Bone marrow (tissue), 2 donors: ENCODE data around the gene LIMD2.
A peak's percentile ranks its signal among the peaks of the same experiment; 100 is the strongest.

Experiments
- DNase-seq, 2 donors: peaks; one replicate each; lab custom pipeline; 2025; lab: John Stamatoyannopoulos, UW

The LIMD2 gene

DNA sequence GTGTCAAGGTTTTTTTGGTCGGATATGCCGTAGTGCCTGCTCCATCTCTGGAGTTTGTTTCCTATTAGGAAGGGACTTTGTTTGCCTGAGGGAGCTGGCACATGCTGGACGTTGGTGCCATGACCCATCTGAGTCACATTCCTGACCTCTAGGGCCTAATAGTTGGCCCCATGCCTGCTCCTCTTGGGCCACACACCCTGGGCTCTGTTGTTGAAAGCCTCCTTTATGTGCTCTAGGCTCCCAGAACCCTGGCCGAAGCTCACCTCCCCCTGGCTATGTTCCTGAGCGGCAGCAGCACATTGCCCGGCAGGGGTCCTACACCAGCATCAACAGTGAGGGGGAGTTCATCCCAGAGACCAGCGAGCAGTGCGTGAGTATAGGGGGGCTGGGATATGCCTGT is 18.4 kb downstream of the LIMD2 start:
- no peak for DNase-seq

DNA sequence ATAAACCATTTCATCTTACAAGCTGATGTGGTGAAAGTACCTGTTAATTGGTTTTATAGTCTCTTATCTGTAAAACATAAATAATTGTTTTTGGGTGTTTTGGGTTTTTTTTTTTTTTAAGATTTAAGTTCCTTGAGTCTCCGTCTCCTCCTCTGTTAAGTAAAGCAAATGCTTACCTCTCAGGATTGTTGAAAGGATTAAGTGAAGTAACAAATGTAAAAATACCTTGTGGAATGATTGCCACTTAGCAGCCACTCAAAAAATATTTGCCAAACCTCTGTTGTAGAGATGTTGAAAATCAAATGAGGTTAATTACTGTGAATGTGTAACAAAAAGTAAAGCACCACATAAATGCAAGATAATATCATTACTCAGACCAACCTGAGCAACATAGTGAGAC is 19.2 kb downstream of the LIMD2 start:
- no peak for DNase-seq

DNA sequence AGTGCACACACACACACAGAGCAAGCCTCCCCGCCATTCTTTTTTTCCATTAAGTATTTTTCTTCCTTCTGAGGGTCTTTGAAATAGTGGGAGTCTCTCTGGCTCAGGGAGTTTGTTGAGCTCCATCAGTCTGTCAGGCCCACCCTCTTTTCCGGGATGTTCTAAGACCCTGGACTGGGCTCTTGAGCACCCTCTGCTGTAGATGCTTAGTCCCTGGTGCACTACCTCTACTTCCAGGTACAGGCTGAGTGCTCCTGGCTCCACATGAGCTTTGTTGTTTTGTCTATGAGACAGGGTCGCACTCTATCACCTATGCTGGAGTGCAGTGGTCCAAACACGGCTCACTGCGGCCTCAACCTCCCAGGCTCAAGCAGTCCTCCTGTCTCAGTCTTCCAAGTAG is 20.7 kb downstream of the LIMD2 start:
- no peak for DNase-seq

- DNase-seq, result no peak
Measured at GRCh38 chr17:63676584-63676983, 23.3 kb downstream of the LIMD2 start.

DNA sequence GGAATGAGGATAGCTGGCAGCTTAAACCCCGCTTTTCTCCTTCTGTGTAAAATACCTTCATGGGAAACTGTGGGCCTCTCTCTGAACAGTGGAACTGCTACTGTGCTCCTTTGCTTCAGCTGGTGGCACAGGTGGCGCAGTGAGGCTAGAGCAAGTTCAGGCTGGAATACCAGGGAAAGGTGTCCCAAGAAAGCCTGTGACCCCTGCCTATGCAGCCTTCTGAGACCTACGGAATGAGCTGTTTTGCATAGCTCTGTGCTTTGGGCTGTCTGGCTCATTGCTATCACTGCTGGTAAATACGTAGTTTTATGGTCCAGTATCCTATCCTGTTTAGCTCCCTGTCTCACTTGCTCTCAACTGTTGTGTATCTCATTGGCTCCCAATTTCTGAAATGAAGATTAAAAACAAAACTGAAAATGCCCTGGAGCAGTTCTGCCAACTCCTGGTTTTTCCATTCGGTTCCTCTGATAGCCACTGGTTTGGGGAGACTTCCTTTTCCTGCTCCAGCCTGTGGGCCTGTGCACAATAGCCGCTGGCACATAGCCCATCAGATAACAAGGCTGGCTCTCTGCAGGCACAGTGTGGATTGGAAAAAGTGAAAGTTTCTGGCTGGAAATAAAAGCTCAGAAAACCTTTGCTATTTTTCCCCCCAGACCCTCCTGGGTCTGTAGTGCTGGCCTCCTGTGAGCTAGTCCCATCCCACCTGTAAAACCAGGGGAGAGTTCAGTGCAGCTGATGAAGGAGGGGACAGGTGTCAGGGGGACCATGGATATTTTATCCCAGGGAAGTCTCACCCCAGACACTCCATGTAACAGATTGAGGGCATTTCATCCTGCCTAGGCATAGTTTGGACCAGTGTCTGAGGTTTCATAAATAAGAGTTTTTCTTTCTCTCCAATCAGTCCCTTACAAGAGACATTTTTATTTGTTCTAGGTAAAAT is 24.0 kb downstream of the LIMD2 start:
- DNase-seq, result no peak

- no peak for DNase-seq
Measured at GRCh38 chr17:63675231-63675606, 24.7 kb downstream of the LIMD2 start.

- no peak for DNase-seq
Measured at GRCh38 chr17:63672856-63673255, 27.1 kb downstream of the LIMD2 start.

- peak; percentile 5 to 70 for DNase-seq
Measured at GRCh38 chr17:63665527-63666214, 34.3 kb downstream of the LIMD2 start.

DNA sequence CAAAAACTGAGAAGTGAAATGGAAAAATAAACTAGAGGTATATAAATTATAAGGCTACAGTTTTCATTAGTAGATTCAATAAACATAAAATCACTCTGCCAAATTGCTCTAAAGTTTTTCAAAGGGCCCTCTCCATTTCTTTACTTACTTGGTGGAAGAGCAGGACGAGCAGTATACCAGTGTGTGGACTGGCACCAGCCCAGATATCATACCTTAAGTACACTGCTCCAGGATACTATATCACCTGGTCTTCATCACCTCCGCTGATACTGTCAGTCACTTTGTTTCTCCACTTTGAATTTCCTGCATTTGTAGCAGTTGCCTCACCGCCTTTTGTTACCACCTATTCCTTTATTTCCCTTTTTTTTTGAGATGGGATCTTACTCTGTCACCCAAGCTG is 40.1 kb downstream of the LIMD2 start:
- no peak for DNase-seq

GRCh38 chr17:63658366-63658765 is 41.6 kb downstream of the LIMD2 start:
- DNase-seq, result no peak

- no peak for DNase-seq
Measured at GRCh38 chr17:63657786-63658185, 42.1 kb downstream of the LIMD2 start.

DNA sequence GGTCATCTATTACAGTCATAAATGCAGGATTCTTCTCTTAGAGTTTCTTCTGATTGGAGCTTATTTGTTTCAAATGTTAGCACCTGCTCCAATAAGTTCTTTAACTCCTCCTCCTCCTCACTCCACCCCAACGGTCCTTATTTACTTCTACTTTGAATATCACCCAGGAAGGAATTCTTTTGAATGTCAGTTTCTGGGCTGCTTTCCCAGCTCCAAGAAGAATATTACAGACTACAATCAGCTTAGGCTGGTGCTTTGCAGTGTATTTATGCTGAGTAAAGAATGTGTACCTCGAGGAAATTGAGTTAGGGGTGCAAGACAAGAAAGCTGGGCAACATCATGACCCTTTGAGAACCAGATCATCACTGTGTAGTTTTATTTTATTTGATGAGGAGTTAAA is 46.9 kb downstream of the LIMD2 start:
- no peak for DNase-seq

DNA sequence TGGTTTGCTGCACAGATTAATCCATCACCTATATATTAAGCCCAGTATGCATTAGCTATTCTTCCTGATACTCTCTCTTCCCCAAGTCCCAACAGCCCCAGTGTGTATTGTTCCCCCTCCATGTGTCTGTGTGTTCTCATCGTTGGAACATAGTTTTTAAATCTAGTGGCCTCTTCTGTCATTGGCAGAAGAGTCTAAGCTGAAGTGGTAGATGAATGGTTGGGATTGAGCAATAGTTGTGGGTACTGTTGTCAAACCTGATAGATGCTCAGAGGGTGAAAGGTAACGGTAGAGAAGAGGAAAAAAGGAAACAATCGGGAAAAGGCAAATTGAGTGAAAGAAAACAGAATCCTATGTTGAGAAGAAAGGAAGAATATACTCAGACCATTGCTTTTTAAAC is 47.8 kb downstream of the LIMD2 start:
- no peak for DNase-seq

GRCh38 chr17:63649813-63650212 is 50.1 kb downstream of the LIMD2 start:
- peak in 1 of 2 donors; percentile 18 for DNase-seq

- DNase-seq, result no peak
Measured at GRCh38 chr17:63647936-63648335, 52.0 kb downstream of the LIMD2 start.

GRCh38 chr17:63647065-63647725 is 52.7 kb downstream of the LIMD2 start:
- no peak for DNase-seq

DNA sequence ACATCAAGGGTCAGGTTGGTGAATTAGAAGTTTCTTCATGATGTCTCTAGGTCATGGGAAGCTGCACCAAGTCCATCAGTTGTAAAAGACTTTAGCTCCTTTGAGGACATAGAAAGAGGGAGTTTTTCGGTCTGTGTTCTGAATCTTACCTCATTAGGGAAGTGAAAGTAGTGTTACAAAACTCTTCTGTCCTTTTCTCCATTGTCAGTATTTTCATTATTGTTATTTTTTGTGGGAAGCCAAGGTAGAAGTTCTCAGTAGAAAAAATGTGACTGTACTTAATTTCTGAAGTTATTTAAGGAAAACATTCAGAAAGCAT is 53.5 kb downstream of the LIMD2 start:
- DNase-seq, result no peak
